Measurements from ENCODE around the gene SPP1. TPM values are rescaled to one million over a fixed set of nuclear protein-coding genes. Genes with fewer than 3 reads are reported as not detected.

The SPP1 gene
- total RNA-seq, 4 donors from 2014 or later: 4.3 to 31.2 (median 19.3) TPM; not detected in 1

GRCh38 chr4:87949961-87950360, 25.6 kb upstream of the SPP1 start:
- no peak overlapping the region for H3K4me3 ChIP-seq
- H3K36me3 ChIP-seq: no peaks in the 10 kb centered on the region
- H3K4me1 ChIP-seq: no peaks in the 10 kb centered on the region
- H3K27ac ChIP-seq: no peak overlapping the region
- H3K27me3 ChIP-seq: no peaks in the 10 kb centered on the region
- H3K9me3 ChIP-seq: no peaks in the 10 kb centered on the region
- DNase-seq: no peak
- TF ChIP-seq POLR2A (IDR thresholded peaks at IDR 0.05) (no peak), CTCF (IDR thresholded peaks at IDR 0.05) (no peak)

- Histone ChIP-seq H3K4me1 (no peaks in the 10 kb centered on the region), H3K9me3 (no peaks in the 10 kb centered on the region), H3K27me3 (no peaks in the 10 kb centered on the region), H3K27ac (no peak overlapping the region), H3K36me3 (no peaks in the 10 kb centered on the region), H3K4me3 (no peak overlapping the region)
- no peak for DNase-seq
- TF ChIP-seq CTCF (IDR thresholded peaks at IDR 0.05) (no peak), POLR2A (IDR thresholded peaks at IDR 0.05) (no peak)
Observed at GRCh38 chr4:87950493-87950892, 25.0 kb upstream of the SPP1 start.

GRCh38 chr4:87950936-87951511, 24.5 kb upstream of the SPP1 start:
- TF ChIP-seq CTCF (IDR thresholded peaks at IDR 0.05) (no peak), POLR2A (IDR thresholded peaks at IDR 0.05) (no peak)
- Histone ChIP-seq H3K4me1 (no peaks in the 10 kb centered on the region), H3K4me3 (no peak overlapping the region), H3K9me3 (no peaks in the 10 kb centered on the region), H3K27me3 (no peaks in the 10 kb centered on the region), H3K27ac (no peak overlapping the region), H3K36me3 (no peaks in the 10 kb centered on the region)
- DNase-seq: no peak

GRCh38 chr4:87953826-87954225, 21.7 kb upstream of the SPP1 start:
- no peak for TF ChIP-seq CTCF (IDR thresholded peaks at IDR 0.05)
- no peak for TF ChIP-seq POLR2A (IDR thresholded peaks at IDR 0.05)
- Histone ChIP-seq H3K4me3 (no peak overlapping the region), H3K27me3 (no peaks in the 10 kb centered on the region), H3K9me3 (no peaks in the 10 kb centered on the region), H3K27ac (no peak overlapping the region), H3K4me1 (no peaks in the 10 kb centered on the region), H3K36me3 (no peaks in the 10 kb centered on the region)
- DNase-seq: no peak

- H3K4me1 ChIP-seq: no peaks in the 10 kb centered on the region
- DNase-seq: no peak
- TF ChIP-seq CTCF (IDR thresholded peaks at IDR 0.05) (no peak), POLR2A (IDR thresholded peaks at IDR 0.05) (no peak)
- H3K9me3 ChIP-seq: no peaks in the 10 kb centered on the region
- no peaks in the 10 kb centered on the region for H3K27me3 ChIP-seq
- no peak overlapping the region for H3K4me3 ChIP-seq
- H3K36me3 ChIP-seq: no peaks in the 10 kb centered on the region
- H3K27ac ChIP-seq: no peak overlapping the region
Observed at GRCh38 chr4:87956501-87956900, 19.0 kb upstream of the SPP1 start.

GRCh38 chr4:87957061-87957460, 18.5 kb upstream of the SPP1 start:
- no peaks in the 10 kb centered on the region for H3K27me3 ChIP-seq
- H3K36me3 ChIP-seq: no peaks in the 10 kb centered on the region
- H3K9me3 ChIP-seq: no peaks in the 10 kb centered on the region
- H3K27ac ChIP-seq: no peak overlapping the region
- TF ChIP-seq CTCF (IDR thresholded peaks at IDR 0.05) (no peak), POLR2A (IDR thresholded peaks at IDR 0.05) (no peak)
- no peak overlapping the region for H3K4me3 ChIP-seq
- no peaks in the 10 kb centered on the region for H3K4me1 ChIP-seq
- no peak for DNase-seq

Measured in Peyer's patch (tissue), 4 donors.